H1 (cell line): ENCODE data around the gene FMNL1. TPM values are rescaled to one million over a fixed set of nuclear protein-coding genes. Genes with fewer than 3 reads are reported as not detected.

Experiments
- CTCF ChIA-PET: fragments of 300-600 bp; sonication (Branson Sonifier 250); formaldehyde crosslinking; loops from one replicate; lab custom pipeline; 2021; ENCODE audit not compliant: partially characterized antibody; lab: Charles Lee
- POLR2A ChIA-PET: fragments of 300-600 bp; sonication (Branson Sonifier 250); formaldehyde crosslinking; loops from one replicate; lab custom pipeline; 2021; ENCODE audit warnings: inconsistent platforms; ENCODE audit not compliant: partially characterized antibody; lab: Charles Lee
- DNase-seq, 2 experiments: peaks; one replicate each; pipeline versions ENCODE4 v3.0.0 to v3.0.0-alpha.2; 2010 to 2022; ENCODE audit warnings: low spot score in 2 of 2, low read depth in 1 of 2, mixed read lengths in 1 of 2
- FAIRE-seq: peaks from 2 replicates; lab custom pipeline; 2011; peaks lifted over from hg19 to GRCh38; lab: Jason Lieb, UNC
- H2AFZ ChIP-seq: 2 replicates; pipeline ENCODE4 v1.8.1; 2012; ENCODE audit warnings: low read length, inconsistent platforms
- H2AK5ac ChIP-seq: 2 replicates; pipeline ENCODE4 v1.6.1; 2013; ENCODE audit warnings: low read depth, low read length
- H2BK120ac ChIP-seq: replicated peaks from 2 replicates; pipeline ENCODE3; 2013; ENCODE audit warnings: low read depth, low read length, inconsistent platforms
- H2BK12ac ChIP-seq: 2 replicates; pipeline ENCODE4 v1.6.1; 2013; ENCODE audit warnings: low read depth, low read length
- H2BK15ac ChIP-seq: 2 replicates; pipeline ENCODE4 v1.6.1; 2013; ENCODE audit warnings: low read length
- H2BK20ac ChIP-seq: 2 replicates; pipeline ENCODE4 v1.6.1; 2013; ENCODE audit warnings: low read length
- H2BK5ac ChIP-seq: 2 replicates; pipeline ENCODE4 v1.6.1; 2013; ENCODE audit warnings: low read depth, low read length
- H3K14ac ChIP-seq: 2 replicates; pipeline ENCODE4 v1.6.1; 2013; ENCODE audit warnings: inconsistent platforms; ENCODE audit not compliant: insufficient read length
- H3K18ac ChIP-seq: 2 replicates; pipeline ENCODE4 v1.6.1; 2013; ENCODE audit warnings: low read length; ENCODE audit errors: extremely low read depth
- H3K23ac ChIP-seq: 2 replicates; pipeline ENCODE4 v1.6.1; 2013; ENCODE audit warnings: inconsistent platforms; ENCODE audit not compliant: insufficient read length
- H3K23me2 ChIP-seq: 2 replicates; pipeline ENCODE4 v1.6.1; 2013; ENCODE audit warnings: low read depth, low read length
- H3K27ac ChIP-seq: 2 replicates; pipeline ENCODE4 v1.6.1; 2011; ENCODE audit warnings: low read depth, low read length, inconsistent platforms
- H3K27me3 ChIP-seq, 4 experiments: replicated peaks in 1 of 4; 1 replicate in 1 of 4; 2 replicates in 3 of 4; pipeline versions ENCODE4 v1.6.1 to v1.8.1; 2011 to 2013; ENCODE audit warnings: low read length in 3 of 4, mild to moderate bottlenecking in 3 of 4, inconsistent platforms in 2 of 4, mixed read lengths in 2 of 4, moderate library complexity in 1 of 4; ENCODE audit not compliant: control insufficient read depth in 3 of 4, insufficient read depth in 3 of 4; ENCODE audit errors: extremely low read depth in 1 of 4
- H3K36me3 ChIP-seq, 4 experiments: 2 replicates each; pipeline versions ENCODE4 v1.6.1 to v1.8.1; 2011 to 2013; ENCODE audit warnings: mild to moderate bottlenecking in 4 of 4, low read length in 3 of 4, moderate library complexity in 2 of 4, control low read depth in 1 of 4, inconsistent platforms in 1 of 4; ENCODE audit not compliant: insufficient read depth in 4 of 4, control insufficient read depth in 2 of 4
- H3K4ac ChIP-seq: replicated peaks from 2 replicates; pipeline ENCODE3; 2013; ENCODE audit warnings: low read length, low read depth, mixed read lengths, inconsistent platforms; ENCODE audit not compliant: insufficient read length
- H3K4me1 ChIP-seq, 4 experiments: replicated peaks in 1 of 4; 1 replicate in 1 of 4; 2 replicates in 3 of 4; pipeline versions ENCODE4 v1.6.1 to v1.8.1; 2011 to 2013; ENCODE audit warnings: low read length in 3 of 4, inconsistent platforms in 2 of 4, mixed read lengths in 1 of 4; ENCODE audit not compliant: insufficient read depth in 4 of 4, control insufficient read depth in 3 of 4
- H3K4me2 ChIP-seq, 2 experiments: 2 replicates each; pipeline versions ENCODE4 v1.6.1 to v1.8.1; 2011 to 2013; ENCODE audit warnings: low read depth in 2 of 2, low read length in 2 of 2, control low read depth in 1 of 2, inconsistent platforms in 1 of 2, mild to moderate bottlenecking in 1 of 2; ENCODE audit not compliant: insufficient read depth in 1 of 2
- H3K4me3 ChIP-seq, 4 experiments: fragments of 200-600, 300-600 bp in 1 of 4; sonication (generic), shearing (Covaris generic), sonication (Bioruptor Twin) in 1 of 4; 2 replicates each; pipeline versions ENCODE4 v1.5.1 to v1.8.1; 2011 to 2016; ENCODE audit warnings: low read length in 4 of 4, low read depth in 3 of 4, control low read depth in 2 of 4, inconsistent platforms in 2 of 4, mild to moderate bottlenecking in 2 of 4, mixed read lengths in 1 of 4, moderate library complexity in 1 of 4; ENCODE audit not compliant: insufficient read depth in 2 of 4; ENCODE audit errors: extremely low read depth in 1 of 4
- H3K56ac ChIP-seq: replicated peaks from 2 replicates; pipeline ENCODE3; 2013; ENCODE audit warnings: low read depth, mild to moderate bottlenecking, mixed read lengths, low read length, inconsistent platforms; ENCODE audit not compliant: insufficient read length
- H3K79me1 ChIP-seq: 2 replicates; pipeline ENCODE4 v1.6.1; 2013; ENCODE audit warnings: low read depth, low read length, control low read depth
- H3K79me2 ChIP-seq, 2 experiments: 2 replicates each; pipeline versions ENCODE4 v1.6.1 to v1.8.1; 2012 to 2013; ENCODE audit warnings: low read length in 2 of 2, mild to moderate bottlenecking in 2 of 2, inconsistent platforms in 1 of 2; ENCODE audit not compliant: insufficient read depth in 2 of 2, control insufficient read depth in 1 of 2
- H3K9ac ChIP-seq, 4 experiments: replicated peaks in 1 of 4; 1 replicate in 1 of 4; 2 replicates in 3 of 4; pipeline versions ENCODE4 v1.6.1 to v1.8.1; 2011 to 2013; ENCODE audit warnings: low read depth in 3 of 4, low read length in 3 of 4, control low read depth in 2 of 4, mild to moderate bottlenecking in 2 of 4, moderate library complexity in 2 of 4, inconsistent platforms in 1 of 4; ENCODE audit errors: extremely low read depth in 1 of 4
- H3K9me3 ChIP-seq, 2 experiments: 2 replicates each; pipeline versions ENCODE4 v1.6.1 to v1.8.1; 2012 to 2013; ENCODE audit warnings: mild to moderate bottlenecking in 2 of 2, moderate library complexity in 2 of 2, control low read depth in 1 of 2, inconsistent platforms in 1 of 2, low read depth in 1 of 2, low read length in 1 of 2, mixed read lengths in 1 of 2; ENCODE audit not compliant: insufficient read depth in 2 of 2
- H4K20me1 ChIP-seq, 2 experiments: replicated peaks in 1 of 2; 2 replicates each; pipeline versions ENCODE3 to v1.8.1; 2011 to 2013; ENCODE audit warnings: inconsistent platforms in 2 of 2, low read length in 2 of 2, mild to moderate bottlenecking in 1 of 2; ENCODE audit not compliant: insufficient read depth in 2 of 2, control insufficient read depth in 1 of 2
- H4K5ac ChIP-seq: 2 replicates; pipeline ENCODE4 v1.6.1; 2013; ENCODE audit warnings: low read length, low read depth, mixed read lengths, inconsistent platforms; ENCODE audit not compliant: insufficient read length
- H4K8ac ChIP-seq: 2 replicates; pipeline ENCODE4 v1.8.0; 2013; ENCODE audit warnings: mild to moderate bottlenecking, moderate library complexity, low read length, inconsistent platforms; ENCODE audit not compliant: insufficient read depth; ENCODE audit errors: extremely low read depth
- H4K91ac ChIP-seq: replicated peaks from 2 replicates; pipeline ENCODE3; 2013; ENCODE audit warnings: low read length, mixed read lengths, inconsistent platforms; ENCODE audit not compliant: insufficient read length
- BACH1 ChIP-seq: IDR thresholded peaks from 2 replicates; pipeline ENCODE4 v1.6.1; 2012; ENCODE audit warnings: low read length, improper control_type of control experiment
- BRCA1 ChIP-seq: IDR thresholded peaks from 2 replicates; pipeline ENCODE4 v1.6.1; 2012; ENCODE audit warnings: low read depth, low read length, improper control_type of control experiment
- CBX5 ChIP-seq: fragments of 300-800, 300-1000 bp; sonication (generic); IDR thresholded peaks from 2 replicates; pipeline ENCODE4 v1.7.1; 2016; ENCODE audit warnings: antibody characterized with exemption, low read length, low read depth
- CHD2 ChIP-seq: IDR thresholded peaks from 2 replicates; pipeline ENCODE4 v1.6.1; 2012; ENCODE audit warnings: low read length, improper control_type of control experiment
- EP300 ChIP-seq, 2 experiments: IDR thresholded peaks; 1 replicate in 1 of 2; 2 replicates in 1 of 2; pipeline ENCODE4 v1.6.1; 2011 to 2012; ENCODE audit warnings: low read depth in 2 of 2, low read length in 2 of 2, mild to moderate bottlenecking in 2 of 2, borderline replicate concordance in 1 of 2, inconsistent platforms in 1 of 2, moderate library complexity in 1 of 2
- HDAC6 ChIP-seq: IDR thresholded peaks from one replicate; pipeline ENCODE4 v1.7.1; 2012; ENCODE audit warnings: low read depth, mild to moderate bottlenecking, inconsistent platforms, low read length, moderate library complexity
- MAFK ChIP-seq: IDR thresholded peaks from 2 replicates; pipeline ENCODE4 v1.6.1; 2012; ENCODE audit warnings: low read depth, mild to moderate bottlenecking, improper control_type of control experiment, low read length
- NRF1 ChIP-seq: IDR thresholded peaks from 2 replicates; pipeline ENCODE4 v1.6.1; 2011; ENCODE audit warnings: mild to moderate bottlenecking, low read depth, low read length, improper control_type of control experiment
- PHF8 ChIP-seq: fragments of 200-600 bp; sonication (generic); conservative IDR thresholded peaks from 2 replicates; pipeline ENCODE4 v1.7.1; 2012; ENCODE audit warnings: low read depth, mild to moderate bottlenecking, inconsistent platforms, low read length, moderate library complexity
- RAD21 ChIP-seq, 2 experiments: IDR thresholded peaks in 1 of 2; conservative IDR thresholded peaks in 1 of 2; 2 replicates each; pipeline ENCODE4 v1.6.1; 2011; ENCODE audit warnings: low read depth in 2 of 2, low read length in 2 of 2, improper control_type of control experiment in 1 of 2, inconsistent platforms in 1 of 2, mild to moderate bottlenecking in 1 of 2, moderate library complexity in 1 of 2
- SAP30 ChIP-seq: fragments of 300-600 bp; sonication (generic); IDR thresholded peaks from 2 replicates; pipeline ENCODE4 v1.7.1; 2012; ENCODE audit warnings: low read length, moderate library complexity, mild to moderate bottlenecking, inconsistent platforms; ENCODE audit not compliant: insufficient read depth, insufficient replicate concordance
- SP1 ChIP-seq: IDR thresholded peaks from 2 replicates; pipeline ENCODE4 v1.6.1; 2011; ENCODE audit warnings: low read depth, low read length
- SRF ChIP-seq: IDR thresholded peaks from 2 replicates; pipeline ENCODE4 v1.6.1; 2011; ENCODE audit warnings: mild to moderate bottlenecking, low read depth, low read length, moderate library complexity
- TAF1 ChIP-seq: IDR thresholded peaks from 2 replicates; pipeline ENCODE4 v1.6.1; 2011; ENCODE audit warnings: mild to moderate bottlenecking, low read depth, low read length
- TCF12 ChIP-seq: IDR thresholded peaks from 2 replicates; pipeline ENCODE4 v1.6.1; 2011; ENCODE audit warnings: low read depth, mild to moderate bottlenecking, low read length
- WGBS, 2 experiments: shearing (Covaris generic) in 1 of 2; methylation state at CpG; one replicate each; pipeline versions ENCODE4 v1.1.6 to v1.1.7; 2013 to 2015; ENCODE audit warnings: low lambda C conversion rate in 2 of 2, mixed read lengths in 2 of 2, inconsistent platforms in 1 of 2, low coverage in 1 of 2, missing lambda C conversion rate in 1 of 2; ENCODE audit not compliant: insufficient replicate concordance in 2 of 2, insufficient coverage in 1 of 2, insufficient read length in 1 of 2; ENCODE audit errors: extremely low coverage in 1 of 2, missing lambda C conversion rate in 1 of 2; 5-methylcytosine and 5-hydroxymethylcytosine counted together
- polyA plus RNA-seq, 7 experiments: library from polyadenylated mRNA; depleted of rRNA in 3 of 7; stranded (reverse) in 5 of 7; unstranded in 2 of 7; fragments of >200 nt in 5 of 7; fragments of 200-250 nt in 2 of 7; gene quantifications; 1 replicate in 5 of 7; 2 replicates in 1 of 7; 4 replicates in 1 of 7; pipeline versions ENCODE4 v1.2.1 to v1.2.3, GENCODE V29; 2011 to 2013; ENCODE audit warnings: missing spikeins in 2 of 7, mixed read lengths in 2 of 7
- total RNA-seq: library from RNA; stranded (reverse); fragmentation: NEBNext Ultra II Directional; extraction: Animal tissue kit (Norgen Biotek cat#: 25700); gene quantifications from 2 replicates; pipeline ENCODE4 v1.2.1, GENCODE V29; 2021

FMNL1 gene
- total and polyA plus RNA-seq, 2 of the 8 experiments (the other 6 are each of a cell fraction or from before 2014, with no cell fraction given): 2.5 to 8.6 TPM

- Histone ChIP-seq H2AK5ac (no peak overlapping the region), H3K9me3 (no peaks in the 10 kb centered on the region), H4K20me1 (no peaks in the 10 kb centered on the region), H3K56ac (no peak overlapping the region), H4K8ac (no peak overlapping the region), H4K91ac (no peak overlapping the region), H3K23me2 (no peaks in the 10 kb centered on the region), H2BK12ac (no peak overlapping the region), H3K27ac (no peak overlapping the region), H3K79me2 (no peaks in the 10 kb centered on the region), H3K79me1 (no peaks in the 10 kb centered on the region), H2BK20ac (no peak overlapping the region), H3K18ac (no peak overlapping the region), H2BK15ac (no peak overlapping the region), H3K4me1 (peaks cover 0 to 4% (median 0%) of the 10 kb centered on the region in 4 experiments; a peak in 1 of 7 replicates), H3K36me3 (peaks cover 0 to 11% (median 6%) of the 10 kb centered on the region in 4 experiments; a peak in 3 of 8 replicates), H2AFZ (no peak overlapping the region), H3K14ac (no peak overlapping the region), H3K27me3 (no peaks in the 10 kb centered on the region), H3K4ac (no peak overlapping the region), H2BK120ac (no peak overlapping the region), H3K23ac (no peak overlapping the region), H3K9ac (no peak overlapping the region), H3K4me3 (no peak overlapping the region), H2BK5ac (no peak overlapping the region), H3K4me2 (no peak overlapping the region), H4K5ac (no peak overlapping the region)
- 96% methylated on average over 3 of the region's 3 CpGs; no CpG with 5 or more reads in 1 of the 2 experiments for WGBS, 2 experiments
- FAIRE-seq: no peak
- CTCF ChIA-PET: interaction anchor here (1.2 to 29.1 kb wide), 3 partner anchors 9 to 110 kb away, joined by 3 to 579 read pairs (median 216); no protein-coding TSS in a partner anchor
- POLR2A ChIA-PET: interaction anchor here (0.6 kb wide), 1 partner anchor 82 kb away, joined by 3 read pairs; no protein-coding TSS in a partner anchor
- no peak for DNase-seq
- TF ChIP-seq CBX5 (no peak), MAFK (no peak), HDAC6 (no peak), SP1 (no peak), PHF8 (no peak), RAD21 (IDR thresholded peaks at IDR 0.05 in 1 of 2, conservative IDR thresholded peaks at IDR 0.05 in 1 of 2; ENCODE audit: low read depth in 2 of 2, low read length in 2 of 2) (no peak), SAP30 (no peak), CHD2 (no peak), BACH1 (no peak), NRF1 (no peak), EP300 (IDR thresholded peaks at IDR 0.05; ENCODE audit: borderline replicate concordance in 1 of 2, low read depth in 2 of 2, low read length in 2 of 2) (no peak), TCF12 (no peak), TAF1 (no peak), BRCA1 (no peak), SRF (no peak)
These were observed 58.2 kb downstream of the FMNL1 start for GRCh38 chr17:45279898-45280297.
